ENCODE results near the gene AGT. TPM values are rescaled to one million over a fixed set of nuclear protein-coding genes. Genes with fewer than 3 reads are reported as not detected.

The AGT gene
- total RNA-seq, 2 donors from 2014 or later, result 4.1 to 5.3 TPM

DNA sequence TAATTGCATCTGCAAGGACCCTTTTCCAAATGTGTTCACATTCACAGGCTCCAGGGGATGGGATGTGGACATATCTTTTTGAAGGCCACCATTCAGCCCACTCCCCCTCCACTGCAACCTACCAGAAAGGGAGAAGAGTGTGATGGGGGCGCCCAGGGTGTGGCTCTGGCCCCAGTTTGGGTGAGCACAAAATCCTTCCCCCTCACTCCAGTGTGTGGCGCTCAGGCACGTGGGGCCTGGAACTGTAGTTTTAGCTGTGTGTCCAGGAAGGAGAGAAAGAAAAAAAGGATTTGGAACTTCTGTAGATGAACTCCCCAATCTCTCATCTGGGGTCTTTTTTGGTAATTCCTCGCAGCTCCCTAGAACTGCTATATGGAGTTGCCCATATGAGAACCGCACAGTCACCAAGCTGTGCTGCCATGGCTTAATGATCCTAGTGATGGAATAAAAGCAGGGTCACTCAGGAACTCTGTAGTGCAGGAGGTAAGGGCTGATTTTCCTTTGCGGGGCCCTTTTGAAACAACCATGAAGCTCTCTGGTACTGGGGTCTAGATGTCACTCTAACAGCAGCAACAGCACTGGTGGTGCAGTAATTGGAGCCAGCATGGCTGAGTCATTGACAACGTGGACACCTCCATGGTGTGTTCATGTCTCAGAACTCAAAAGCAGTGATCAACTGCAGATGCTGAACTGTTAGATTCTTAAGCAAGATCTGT, 17.0 kb downstream of the AGT start:
- no peaks in the 10 kb centered on the region for H3K4me1 ChIP-seq
- no peak for DNase-seq
- H3K9ac ChIP-seq (ENCODE audit: low read depth in 2 of 2, low read length in 2 of 2), result no peak overlapping the region
- intact Hi-C loops (cut with DNase I), result no loop called here
- H3K27ac ChIP-seq, result no peak overlapping the region
- H3K9me3 ChIP-seq, result no peaks in the 10 kb centered on the region
- H3K27me3 ChIP-seq, result no peaks in the 10 kb centered on the region
- no peak for TF ChIP-seq CTCF (IDR thresholded peaks at IDR 0.05)
- H3K36me3 ChIP-seq, result peaks cover under 1% of the 10 kb centered on the region
- no peak overlapping the region for H3K4me3 ChIP-seq

- Histone ChIP-seq H3K4me3 (no peak overlapping the region), H3K27me3 (no peaks in the 10 kb centered on the region), H3K9ac (ENCODE audit: low read depth in 2 of 2, low read length in 2 of 2) (no peak overlapping the region), H3K27ac (no peak overlapping the region), H3K36me3 (peaks cover 7% of the 10 kb centered on the region), H3K4me1 (no peaks in the 10 kb centered on the region), H3K9me3 (no peaks in the 10 kb centered on the region)
- no peak for DNase-seq
- intact Hi-C loops (cut with DNase I), result no loop called here
- no peak for TF ChIP-seq CTCF (IDR thresholded peaks at IDR 0.05)
Observed at GRCh38 chr1:230696218-230696617, 17.7 kb downstream of the AGT start.

DNA sequence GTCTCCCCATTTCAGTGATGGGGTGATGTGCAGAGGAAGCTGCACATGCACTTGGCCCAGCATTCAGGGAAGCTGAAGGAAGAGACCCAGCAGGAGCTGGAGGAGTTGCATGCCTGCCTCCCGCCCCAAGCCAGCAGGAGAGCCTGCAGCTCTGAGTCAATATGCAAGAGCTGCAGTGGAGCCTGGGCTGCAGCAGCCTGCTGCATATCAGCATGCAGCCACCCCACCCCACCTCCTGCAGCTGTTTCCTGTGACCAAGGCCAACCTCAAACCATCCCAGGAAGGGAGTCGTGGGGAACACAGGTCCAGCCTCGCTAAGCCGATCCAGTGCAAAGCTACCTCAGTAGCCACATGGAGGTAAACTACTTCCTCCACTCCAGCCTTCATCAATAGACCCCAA, 18.9 kb downstream of the AGT start:
- DNase-seq, result no peak

GRCh38 chr1:230694464-230694863, 19.5 kb downstream of the AGT start:
- H3K27me3 ChIP-seq, result no peaks in the 10 kb centered on the region
- intact Hi-C loops (cut with DNase I), result no loop called here
- TF ChIP-seq CTCF (IDR thresholded peaks at IDR 0.05), result no peak
- no peak overlapping the region for H3K9ac ChIP-seq (ENCODE audit: low read depth in 2 of 2, low read length in 2 of 2)
- no peaks in the 10 kb centered on the region for H3K4me1 ChIP-seq
- H3K4me3 ChIP-seq, result no peak overlapping the region
- DNase-seq, result no peak
- peaks cover 17% of the 10 kb centered on the region for H3K36me3 ChIP-seq
- no peaks in the 10 kb centered on the region for H3K9me3 ChIP-seq
- H3K27ac ChIP-seq, result no peak overlapping the region

More for the DNA sequence above, 18.9 kb downstream of the AGT start:
- H3K4me3 ChIP-seq, result no peak overlapping the region
- H3K9me3 ChIP-seq, result no peaks in the 10 kb centered on the region
- H3K36me3 ChIP-seq, result peaks cover 12% of the 10 kb centered on the region
- no peaks in the 10 kb centered on the region for H3K4me1 ChIP-seq
- intact Hi-C loops (cut with DNase I), result no loop called here
- no peak for TF ChIP-seq CTCF (IDR thresholded peaks at IDR 0.05)
- no peak overlapping the region for H3K27ac ChIP-seq
- H3K27me3 ChIP-seq, result no peaks in the 10 kb centered on the region
- H3K9ac ChIP-seq (ENCODE audit: low read depth in 2 of 2, low read length in 2 of 2), result no peak overlapping the region

- Histone ChIP-seq H3K4me3 (no peak overlapping the region), H3K36me3 (peaks cover 18% of the 10 kb centered on the region), H3K27ac (no peak overlapping the region), H3K9ac (ENCODE audit: low read depth in 2 of 2, low read length in 2 of 2) (no peak overlapping the region), H3K27me3 (no peaks in the 10 kb centered on the region), H3K9me3 (no peaks in the 10 kb centered on the region), H3K4me1 (no peaks in the 10 kb centered on the region)
- TF ChIP-seq CTCF (IDR thresholded peaks at IDR 0.05), result no peak
- DNase-seq, result no peak
- intact Hi-C loops (cut with DNase I), result no loop called here
Observed at GRCh38 chr1:230693777-230694176, 20.1 kb downstream of the AGT start.
